Smooth muscle cell (in vitro differentiated cells): ENCODE measurements around the gene TTLL5. TPM values are rescaled to one million over a fixed set of nuclear protein-coding genes. Genes with fewer than 3 reads are reported as not detected.
A peak's percentile ranks its signal among the peaks of the same experiment; 100 is the strongest.

Experiments
- DNase-seq: peaks from one replicate; lab custom pipeline; 2025; ENCODE audit not compliant: unreplicated experiment; lab: John Stamatoyannopoulos, UW
- H2AFZ ChIP-seq: fragments of 200-600 bp; sonication (generic); 2 replicates; pipeline ENCODE4 v1.6.0; 2016; ENCODE audit warnings: antibody characterized with exemption, low read depth, mild to moderate bottlenecking
- H3F3A ChIP-seq: fragments of 200-600 bp; sonication (generic); 2 replicates; pipeline ENCODE4 v1.6.0; 2017; ENCODE audit warnings: antibody characterized with exemption, low read depth
- H3K27ac ChIP-seq: fragments of 200-600 bp; sonication (generic); 2 replicates; pipeline ENCODE4 v1.5.1; 2016; ENCODE audit warnings: low read depth, mild to moderate bottlenecking
- H3K27me3 ChIP-seq: fragments of 200-600 bp; sonication (generic); 2 replicates; pipeline ENCODE4 v1.6.1; 2016; ENCODE audit warnings: low read depth, mild to moderate bottlenecking
- H3K36me3 ChIP-seq: fragments of 200-600 bp; sonication (generic); 2 replicates; pipeline ENCODE4 v1.5.1; 2016; ENCODE audit warnings: low read depth
- H3K4me1 ChIP-seq: fragments of 200-600 bp; sonication (generic); 2 replicates; pipeline ENCODE4 v1.5.1; 2016; ENCODE audit warnings: low read depth
- H3K4me2 ChIP-seq: fragments of 200-600 bp; sonication (generic); 2 replicates; pipeline ENCODE4 v1.6.0; 2016; ENCODE audit warnings: mild to moderate bottlenecking
- H3K4me3 ChIP-seq: fragments of 200-600 bp; sonication (generic); 2 replicates; pipeline ENCODE4 v1.5.1; 2016; ENCODE audit warnings: mild to moderate bottlenecking
- H3K79me2 ChIP-seq: fragments of 200-600 bp; sonication (generic); 2 replicates; pipeline ENCODE4 v1.6.0; 2016; ENCODE audit warnings: low read depth, mild to moderate bottlenecking
- H3K9ac ChIP-seq: fragments of 200-600 bp; sonication (generic); 2 replicates; pipeline ENCODE4 v1.6.0; 2016; ENCODE audit warnings: low read depth
- H3K9me3 ChIP-seq: fragments of 200-600 bp; sonication (generic); replicated peaks from 2 replicates; pipeline ENCODE4 v1.5.1; 2016; ENCODE audit warnings: low read depth
- H4K20me1 ChIP-seq: fragments of 200-600 bp; sonication (generic); 2 replicates; pipeline ENCODE4 v1.6.0; 2016; ENCODE audit warnings: low read depth
- WGBS: methylation state at CpG from one replicate; pipeline ENCODE4 v1.1.7; 2016; ENCODE audit warnings: low lambda C conversion rate; 5-methylcytosine and 5-hydroxymethylcytosine counted together
- polyA plus RNA-seq: library from polyadenylated mRNA; unstranded; fragments of >200 nt; fragmentation: Nextera tagmentation; extraction: Ambion mirVana; gene quantifications from 2 replicates; pipeline ENCODE4 v1.2.1, GENCODE V29; 2016
- total RNA-seq: library from RNA; depleted of rRNA; stranded (reverse); fragments of >200 nt; gene quantifications from 2 replicates; pipeline ENCODE4 v1.2.3, GENCODE V29; 2014
- TF ChIP-seq, protein P1 (sequence below): fragments of 200-600 bp; sonication (generic); IDR thresholded peaks from 2 replicates; pipeline ENCODE4 v1.5.1; 2017; ENCODE audit warnings: borderline replicate concordance, mild to moderate bottlenecking, antibody characterized with exemption; ENCODE audit not compliant: insufficient read depth, poor library complexity, severe bottlenecking

The TTLL5 gene
- total and polyA plus RNA-seq, 2 experiments from 2014 or later: 12.6 to 38.0 TPM

GRCh38 chr14:75650253-75651058, 10.6 kb upstream of the TTLL5 start:
- TF ChIP-seq, protein P1, sequence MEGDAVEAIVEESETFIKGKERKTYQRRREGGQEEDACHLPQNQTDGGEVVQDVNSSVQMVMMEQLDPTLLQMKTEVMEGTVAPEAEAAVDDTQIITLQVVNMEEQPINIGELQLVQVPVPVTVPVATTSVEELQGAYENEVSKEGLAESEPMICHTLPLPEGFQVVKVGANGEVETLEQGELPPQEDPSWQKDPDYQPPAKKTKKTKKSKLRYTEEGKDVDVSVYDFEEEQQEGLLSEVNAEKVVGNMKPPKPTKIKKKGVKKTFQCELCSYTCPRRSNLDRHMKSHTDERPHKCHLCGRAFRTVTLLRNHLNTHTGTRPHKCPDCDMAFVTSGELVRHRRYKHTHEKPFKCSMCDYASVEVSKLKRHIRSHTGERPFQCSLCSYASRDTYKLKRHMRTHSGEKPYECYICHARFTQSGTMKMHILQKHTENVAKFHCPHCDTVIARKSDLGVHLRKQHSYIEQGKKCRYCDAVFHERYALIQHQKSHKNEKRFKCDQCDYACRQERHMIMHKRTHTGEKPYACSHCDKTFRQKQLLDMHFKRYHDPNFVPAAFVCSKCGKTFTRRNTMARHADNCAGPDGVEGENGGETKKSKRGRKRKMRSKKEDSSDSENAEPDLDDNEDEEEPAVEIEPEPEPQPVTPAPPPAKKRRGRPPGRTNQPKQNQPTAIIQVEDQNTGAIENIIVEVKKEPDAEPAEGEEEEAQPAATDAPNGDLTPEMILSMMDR: no peak
- Histone ChIP-seq H3K36me3 (peaks cover 7% of the 10 kb centered on the region), H3K4me3 (no peak overlapping the region), H3F3A (no peaks in the 10 kb centered on the region), H3K9me3 (no peaks in the 10 kb centered on the region), H3K27me3 (no peaks in the 10 kb centered on the region), H3K4me2 (no peak overlapping the region), H3K79me2 (no peaks in the 10 kb centered on the region), H2AFZ (no peak overlapping the region), H4K20me1 (no peaks in the 10 kb centered on the region), H3K4me1 (no peaks in the 10 kb centered on the region), H3K9ac (no peak overlapping the region), H3K27ac (no peak overlapping the region)
- DNase-seq: no peak
- WGBS: 91% methylated on average over 5 of the region's 5 CpGs

DNA sequence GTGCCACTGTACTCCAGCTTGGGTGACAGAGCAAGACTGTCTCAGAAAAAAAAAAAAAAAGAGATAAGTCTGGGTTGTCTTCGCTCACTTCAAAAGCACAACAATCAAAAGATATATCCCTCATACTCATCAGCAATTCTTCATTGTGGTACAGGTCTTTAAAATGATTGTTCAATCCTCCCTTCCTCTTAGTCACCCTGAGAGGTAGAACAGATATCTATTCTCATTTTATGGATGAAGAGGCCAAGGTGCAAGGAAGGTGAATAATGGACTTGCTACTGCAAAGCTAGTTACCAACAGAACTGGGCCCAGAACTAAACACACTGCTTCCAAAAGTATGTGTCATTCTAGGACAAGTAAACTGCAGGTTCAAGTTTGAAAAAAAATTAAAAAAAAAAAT, 7.5 kb upstream of the TTLL5 start:
- no peaks in the 10 kb centered on the region for H3K4me1 ChIP-seq
- no peaks in the 10 kb centered on the region for H4K20me1 ChIP-seq
- no peak overlapping the region for H3K9ac ChIP-seq
- H3K4me2 ChIP-seq: no peak overlapping the region
- no peaks in the 10 kb centered on the region for H3K79me2 ChIP-seq
- 100% methylated on average over 1 of the region's 1 CpG for WGBS
- DNase-seq: no peak
- H3K27ac ChIP-seq: no peak overlapping the region
- no peaks in the 10 kb centered on the region for H3K9me3 ChIP-seq
- TF ChIP-seq, protein P1: no peak
- no peak overlapping the region for H3K4me3 ChIP-seq
- peaks cover 7% of the 10 kb centered on the region for H3K36me3 ChIP-seq
- no peaks in the 10 kb centered on the region for H3K27me3 ChIP-seq
- H3F3A ChIP-seq: no peaks in the 10 kb centered on the region
- H2AFZ ChIP-seq: no peak overlapping the region

DNA sequence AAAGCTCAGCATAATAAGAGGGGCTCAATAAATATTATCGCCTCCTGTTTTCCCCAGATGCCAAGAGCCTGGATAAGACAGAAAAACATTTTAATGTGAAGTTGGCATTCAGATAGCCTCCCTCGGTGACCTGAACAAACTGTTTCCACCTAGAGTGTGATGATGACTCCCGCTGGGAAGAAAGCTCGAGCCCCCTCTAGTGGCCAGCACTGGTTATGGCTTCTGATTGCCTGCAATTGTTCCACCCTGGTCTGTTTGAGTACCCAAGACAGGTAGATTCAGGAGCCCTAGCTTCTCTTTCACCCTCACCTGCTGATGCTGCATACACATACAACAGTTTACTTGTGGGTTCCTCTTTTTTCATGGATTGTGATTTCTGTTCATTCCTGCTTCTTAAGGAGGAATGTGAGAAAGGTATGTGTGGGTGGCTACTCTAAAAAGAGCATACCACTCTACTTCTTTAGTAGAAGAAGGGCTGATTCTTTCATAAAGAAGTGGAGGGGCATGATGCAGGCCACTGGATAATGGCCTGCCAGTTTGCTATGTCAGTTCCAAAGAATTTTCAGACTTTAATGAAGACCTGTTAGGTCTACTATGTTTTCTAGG, 6.8 kb upstream of the TTLL5 start:
- H3K36me3 ChIP-seq: peaks cover 7% of the 10 kb centered on the region
- DNase-seq: peak; percentile 39
- TF ChIP-seq, protein P1: peak; percentile 90

More for the DNA sequence above, 6.8 kb upstream of the TTLL5 start:
- H3K27me3 ChIP-seq: no peaks in the 10 kb centered on the region
- H3K79me2 ChIP-seq: no peaks in the 10 kb centered on the region
- no peaks in the 10 kb centered on the region for H3K4me1 ChIP-seq
- H3K4me2 ChIP-seq: no peak overlapping the region
- H3F3A ChIP-seq: no peaks in the 10 kb centered on the region
- H4K20me1 ChIP-seq: no peaks in the 10 kb centered on the region
- WGBS: 16% methylated on average over 4 of the region's 4 CpGs
- H3K27ac ChIP-seq: no peak overlapping the region
- H3K4me3 ChIP-seq: no peak overlapping the region
- no peak overlapping the region for H3K9ac ChIP-seq
- no peak overlapping the region for H2AFZ ChIP-seq
- H3K9me3 ChIP-seq: no peaks in the 10 kb centered on the region
